Neural cell (in vitro differentiated cells): ENCODE data around the gene SHF.

Source experiments
- POLR2AphosphoS5 ChIP-seq: IDR thresholded peaks from 2 replicates; pipeline ENCODE4 v1.6.1; 2012
- SMC3 ChIP-seq: fragments of 450-650 bp; conservative IDR thresholded peaks from 2 replicates; pipeline ENCODE4 v1.6.1; 2014; ENCODE audit warnings: antibody characterized with exemption, mild to moderate bottlenecking, moderate library complexity; ENCODE audit not compliant: poor library complexity
- TF ChIP-seq, protein P1 (sequence below): fragments of 450-650 bp; IDR thresholded peaks from 2 replicates; pipeline ENCODE4 v1.5.1; 2014; ENCODE audit warnings: antibody characterized with exemption, mild to moderate bottlenecking, moderate library complexity; ENCODE audit not compliant: poor library complexity, severe bottlenecking

DNA sequence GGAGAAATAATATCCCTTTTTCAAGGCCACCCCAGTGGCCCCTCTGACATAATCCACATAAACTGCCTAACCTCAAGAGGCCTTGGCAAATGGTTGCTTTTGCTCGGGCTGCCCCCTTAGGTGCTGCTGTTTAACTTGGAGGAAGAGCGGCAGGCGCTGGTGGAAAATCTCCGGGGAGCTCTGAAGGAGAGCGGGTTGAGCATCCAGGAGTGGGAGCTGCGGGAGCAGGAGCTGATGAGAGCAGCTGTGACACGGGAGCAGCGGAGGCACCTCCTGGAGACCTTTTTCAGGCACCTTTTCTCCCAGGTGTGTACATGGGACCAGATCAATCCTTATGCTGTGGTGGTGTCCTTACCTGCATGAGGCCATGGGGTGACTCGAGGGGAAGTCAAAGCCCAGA is 43.0 kb downstream of the SHF start:
- TF ChIP-seq POLR2AphosphoS5: no peak
- TF ChIP-seq, protein P1, sequence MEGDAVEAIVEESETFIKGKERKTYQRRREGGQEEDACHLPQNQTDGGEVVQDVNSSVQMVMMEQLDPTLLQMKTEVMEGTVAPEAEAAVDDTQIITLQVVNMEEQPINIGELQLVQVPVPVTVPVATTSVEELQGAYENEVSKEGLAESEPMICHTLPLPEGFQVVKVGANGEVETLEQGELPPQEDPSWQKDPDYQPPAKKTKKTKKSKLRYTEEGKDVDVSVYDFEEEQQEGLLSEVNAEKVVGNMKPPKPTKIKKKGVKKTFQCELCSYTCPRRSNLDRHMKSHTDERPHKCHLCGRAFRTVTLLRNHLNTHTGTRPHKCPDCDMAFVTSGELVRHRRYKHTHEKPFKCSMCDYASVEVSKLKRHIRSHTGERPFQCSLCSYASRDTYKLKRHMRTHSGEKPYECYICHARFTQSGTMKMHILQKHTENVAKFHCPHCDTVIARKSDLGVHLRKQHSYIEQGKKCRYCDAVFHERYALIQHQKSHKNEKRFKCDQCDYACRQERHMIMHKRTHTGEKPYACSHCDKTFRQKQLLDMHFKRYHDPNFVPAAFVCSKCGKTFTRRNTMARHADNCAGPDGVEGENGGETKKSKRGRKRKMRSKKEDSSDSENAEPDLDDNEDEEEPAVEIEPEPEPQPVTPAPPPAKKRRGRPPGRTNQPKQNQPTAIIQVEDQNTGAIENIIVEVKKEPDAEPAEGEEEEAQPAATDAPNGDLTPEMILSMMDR: no peak
- TF ChIP-seq SMC3: no peak
